ENCODE measurements around the gene NTHL1. TPM values are rescaled to one million over a fixed set of nuclear protein-coding genes. Genes with fewer than 3 reads are reported as not detected.

NTHL1 gene
- total and polyA plus RNA-seq, 2 of the 8 experiments (the other 6 are each of a cell fraction or from before 2014, with no cell fraction given): 70.9 to 150 TPM

DNA sequence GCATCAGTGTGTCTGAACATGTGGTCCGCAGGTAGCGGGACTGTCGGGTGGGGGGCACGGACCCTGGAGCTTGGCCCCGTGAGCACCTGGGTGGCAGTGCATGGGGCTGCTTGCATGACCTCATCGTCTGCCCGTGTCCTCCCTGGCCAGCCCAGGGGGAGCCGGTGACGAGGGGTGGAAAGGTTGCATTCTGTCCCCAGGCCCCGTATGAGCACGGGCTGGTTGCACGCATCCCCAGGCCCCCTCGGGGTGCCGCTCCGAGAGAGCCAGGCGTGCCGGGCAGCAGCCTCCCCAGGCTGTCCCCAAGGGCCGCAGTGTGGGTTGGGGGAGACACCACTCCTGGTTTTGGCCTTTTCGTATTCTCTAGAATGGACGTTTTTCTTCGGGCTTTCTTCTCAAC, 30.1 kb upstream of the NTHL1 start:
- H3K4ac ChIP-seq (replicated peaks; ENCODE audit: insufficient read length, low read depth, low read length): no peak overlapping the region
- POLR2A ChIA-PET (ENCODE audit: partially characterized antibody): interaction anchor here (1.6 to 8.8 kb wide), 4 partner anchors 8 to 113 kb away, joined by 4 to 50 read pairs (median 6); partner anchors contain the start of genes RPS2 and TRAF7
- no peaks in the 10 kb centered on the region for H3K79me2 ChIP-seq (ENCODE audit: control insufficient read depth in 1 of 2, insufficient read depth in 2 of 2, low read length in 2 of 2)
- no peak overlapping the region for H3K56ac ChIP-seq (replicated peaks; ENCODE audit: insufficient read length, low read depth, low read length)
- H2BK120ac ChIP-seq (replicated peaks; ENCODE audit: low read depth, low read length): no peak overlapping the region
- H3K27me3 ChIP-seq (replicated peaks in 1 of 4; ENCODE audit: control insufficient read depth in 3 of 4, extremely low read depth in 1 of 4, insufficient read depth in 3 of 4, low read length in 3 of 4): no peaks in the 10 kb centered on the region
- H3K9me3 ChIP-seq (ENCODE audit: insufficient read depth in 2 of 2, low read depth in 1 of 2, low read length in 1 of 2): no peaks in the 10 kb centered on the region
- no peak overlapping the region for H2AK5ac ChIP-seq (ENCODE audit: low read depth, low read length)
- H4K5ac ChIP-seq (ENCODE audit: insufficient read length, low read depth, low read length): no peak overlapping the region
- H4K8ac ChIP-seq (ENCODE audit: extremely low read depth, insufficient read depth, low read length): no peak overlapping the region
- no peak overlapping the region for H3K14ac ChIP-seq (ENCODE audit: insufficient read length)
- H3K9ac ChIP-seq (replicated peaks in 1 of 4; ENCODE audit: extremely low read depth in 1 of 4, low read depth in 3 of 4, low read length in 3 of 4): no peak overlapping the region
- no peaks in the 10 kb centered on the region for H3K23me2 ChIP-seq (ENCODE audit: low read depth, low read length)
- no peak overlapping the region for H2BK12ac ChIP-seq (ENCODE audit: low read depth, low read length)
- H3K27ac ChIP-seq (ENCODE audit: low read depth, low read length): no peak overlapping the region
- FAIRE-seq (no peak), DNase-seq (ENCODE audit: low read depth in 1 of 2, low spot score in 2 of 2) (no peak)
- no peaks in the 10 kb centered on the region for H3K4me1 ChIP-seq (replicated peaks in 1 of 4; ENCODE audit: control insufficient read depth in 3 of 4, insufficient read depth in 4 of 4, low read length in 3 of 4)
- H2BK5ac ChIP-seq (ENCODE audit: low read depth, low read length): no peak overlapping the region
- H3K4me2 ChIP-seq (ENCODE audit: insufficient read depth in 1 of 2, low read depth in 2 of 2, low read length in 2 of 2): no peak overlapping the region
- no peak overlapping the region for H4K91ac ChIP-seq (replicated peaks; ENCODE audit: insufficient read length, low read length)
- H3K23ac ChIP-seq (ENCODE audit: insufficient read length): no peak overlapping the region
- H3K4me3 ChIP-seq (ENCODE audit: extremely low read depth in 1 of 4, insufficient read depth in 2 of 4, low read depth in 3 of 4, low read length in 4 of 4): no peak overlapping the region
- peaks cover 0 to 26% (median 3%) of the 10 kb centered on the region in 4 experiments; a peak in 5 of 8 replicates for H3K36me3 ChIP-seq (ENCODE audit: control insufficient read depth in 2 of 4, insufficient read depth in 4 of 4, low read length in 3 of 4)
- H2BK20ac ChIP-seq (ENCODE audit: low read length): no peak overlapping the region
- H2BK15ac ChIP-seq (ENCODE audit: low read length): no peak overlapping the region
- no peak overlapping the region for H2AFZ ChIP-seq (ENCODE audit: low read length)
- H4K20me1 ChIP-seq (replicated peaks in 1 of 2; ENCODE audit: control insufficient read depth in 1 of 2, insufficient read depth in 2 of 2, low read length in 2 of 2): peaks cover 4 to 5% of the 10 kb centered on the region in 2 experiments
- CTCF ChIA-PET (ENCODE audit: partially characterized antibody): interaction anchor here (0.7 to 4.4 kb wide), 6 partner anchors 13 to 61 kb away, joined by 3 to 25 read pairs (median 4); partner anchors contain the start of genes NPW, NTHL1 and TSC2
- 94% methylated on average over 21 of the region's 21 CpGs; no CpG with 5 or more reads in 1 of the 2 experiments for WGBS, 2 experiments (ENCODE audit: extremely low coverage in 1 of 2, insufficient coverage in 1 of 2, insufficient read length in 1 of 2, insufficient replicate concordance in 2 of 2, low coverage in 1 of 2, low lambda C conversion rate in 2 of 2, missing lambda C conversion rate in 1 of 2)
- no peaks in the 10 kb centered on the region for H3K79me1 ChIP-seq (ENCODE audit: low read depth, low read length)
- H3K18ac ChIP-seq (ENCODE audit: extremely low read depth, low read length): no peak overlapping the region
- no peak for TF ChIP-seq SIX5 (IDR thresholded peaks at IDR 0.05; ENCODE audit: low read depth, low read length)
- TF ChIP-seq POLR2A (IDR thresholded peaks at IDR 0.05; ENCODE audit: control extremely low read depth in 1 of 2, low read depth in 2 of 2, low read length in 2 of 2): no peak
- TF ChIP-seq YY1 (IDR thresholded peaks at IDR 0.05; ENCODE audit: low read depth, low read length): no peak
- TF ChIP-seq, protein P1, sequence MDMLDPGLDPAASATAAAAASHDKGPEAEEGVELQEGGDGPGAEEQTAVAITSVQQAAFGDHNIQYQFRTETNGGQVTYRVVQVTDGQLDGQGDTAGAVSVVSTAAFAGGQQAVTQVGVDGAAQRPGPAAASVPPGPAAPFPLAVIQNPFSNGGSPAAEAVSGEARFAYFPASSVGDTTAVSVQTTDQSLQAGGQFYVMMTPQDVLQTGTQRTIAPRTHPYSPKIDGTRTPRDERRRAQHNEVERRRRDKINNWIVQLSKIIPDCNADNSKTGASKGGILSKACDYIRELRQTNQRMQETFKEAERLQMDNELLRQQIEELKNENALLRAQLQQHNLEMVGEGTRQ (IDR thresholded peaks at IDR 0.05; ENCODE audit: low read length): no peak
- TF ChIP-seq, protein P2, sequence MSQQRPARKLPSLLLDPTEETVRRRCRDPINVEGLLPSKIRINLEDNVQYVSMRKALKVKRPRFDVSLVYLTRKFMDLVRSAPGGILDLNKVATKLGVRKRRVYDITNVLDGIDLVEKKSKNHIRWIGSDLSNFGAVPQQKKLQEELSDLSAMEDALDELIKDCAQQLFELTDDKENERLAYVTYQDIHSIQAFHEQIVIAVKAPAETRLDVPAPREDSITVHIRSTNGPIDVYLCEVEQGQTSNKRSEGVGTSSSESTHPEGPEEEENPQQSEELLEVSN (IDR thresholded peaks at IDR 0.05): no peak

All from H1 (cell line).